HUES64 (cell line): ENCODE measurements around the gene ZNF407.

Experiments
- H3K27ac ChIP-seq: 2 replicates; pipeline ENCODE4 v1.7.0; 2013; ENCODE audit warnings: low read depth, low read length, inconsistent platforms
- H3K27me3 ChIP-seq: 2 replicates; pipeline ENCODE4 v1.6.1; 2013; ENCODE audit warnings: mild to moderate bottlenecking, low read length; ENCODE audit not compliant: insufficient read depth
- H3K36me3 ChIP-seq: 2 replicates; pipeline ENCODE4 v1.6.1; 2013; ENCODE audit warnings: mild to moderate bottlenecking, low read length; ENCODE audit not compliant: insufficient read depth
- H3K4me1 ChIP-seq: 2 replicates; pipeline ENCODE4 v1.6.1; 2013; ENCODE audit warnings: mild to moderate bottlenecking, low read length, moderate library complexity; ENCODE audit not compliant: insufficient read depth
- H3K4me3 ChIP-seq: 2 replicates; pipeline ENCODE4 v1.5.1; 2013; ENCODE audit warnings: mild to moderate bottlenecking, low read length, moderate library complexity
- H3K9ac ChIP-seq: 2 replicates; pipeline ENCODE4 v1.6.1; 2013; ENCODE audit warnings: mild to moderate bottlenecking, low read depth, low read length
- H3K9me3 ChIP-seq: 2 replicates; pipeline ENCODE4 v1.6.1; 2013; ENCODE audit warnings: low read depth, low read length; ENCODE audit not compliant: insufficient read depth
- WGBS: fragments of 150-250, 120-280 bp; methylation state at CpG from one replicate; pipeline ENCODE4 v1.1.7; 2013; ENCODE audit warnings: missing lambda C conversion rate; 5-methylcytosine and 5-hydroxymethylcytosine counted together

The ZNF407 gene

DNA sequence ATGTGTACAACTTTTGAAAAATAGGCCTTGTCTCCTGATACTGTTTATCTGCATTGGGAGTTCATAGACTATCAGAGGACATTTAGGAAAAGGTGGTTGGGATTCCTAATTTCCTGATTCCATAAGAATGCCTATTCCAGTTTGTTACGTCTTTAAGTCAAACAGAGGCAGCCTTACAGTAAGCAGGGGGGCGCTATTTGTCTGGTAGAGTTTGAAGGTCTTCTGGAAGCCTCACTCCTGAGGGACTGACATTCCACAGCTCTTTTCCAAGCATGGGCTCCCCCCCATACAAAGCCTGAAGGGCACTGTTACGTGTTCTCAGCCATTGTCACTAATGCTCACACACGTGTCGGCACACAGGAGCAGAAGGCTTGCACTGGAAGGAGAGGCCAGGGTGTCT, 456.9 kb downstream of the ZNF407 start:
- 96% methylated on average over 5 of the region's 5 CpGs for WGBS
- Histone ChIP-seq H3K36me3 (no peaks in the 10 kb centered on the region), H3K4me3 (no peak overlapping the region), H3K4me1 (no peaks in the 10 kb centered on the region), H3K27ac (no peak overlapping the region), H3K9me3 (no peaks in the 10 kb centered on the region), H3K9ac (no peak overlapping the region), H3K27me3 (no peaks in the 10 kb centered on the region)

GRCh38 chr18:75057169-75057960, 459.7 kb downstream of the ZNF407 start:
- Histone ChIP-seq H3K9me3 (no peaks in the 10 kb centered on the region), H3K27ac (no peak overlapping the region), H3K9ac (no peak overlapping the region), H3K4me3 (no peak overlapping the region), H3K36me3 (no peaks in the 10 kb centered on the region), H3K4me1 (no peaks in the 10 kb centered on the region), H3K27me3 (no peaks in the 10 kb centered on the region)
- WGBS: 92% methylated on average over 10 of the region's 10 CpGs

DNA sequence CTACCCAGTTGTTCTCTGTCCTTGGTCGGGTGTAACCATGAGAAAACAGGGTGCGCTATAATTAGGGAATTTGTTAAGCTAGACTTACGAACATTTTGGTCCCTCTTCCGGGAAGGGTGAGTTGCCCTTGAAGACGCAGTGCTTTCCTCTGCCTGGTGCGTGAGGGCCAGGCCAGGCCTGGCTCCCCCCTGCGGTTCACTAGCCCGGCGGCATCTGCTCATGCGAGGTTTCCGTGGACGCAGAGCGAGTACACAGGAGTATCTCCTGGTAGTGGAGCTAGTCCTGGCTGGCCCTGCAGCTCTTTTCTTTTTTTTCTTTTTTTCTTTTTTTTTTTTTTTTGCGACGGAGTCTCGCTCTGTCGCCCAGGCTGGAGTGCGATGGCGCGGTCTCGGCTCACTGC, 462.5 kb downstream of the ZNF407 start:
- Histone ChIP-seq H3K9ac (no peak overlapping the region), H3K9me3 (no peaks in the 10 kb centered on the region), H3K4me1 (no peaks in the 10 kb centered on the region), H3K4me3 (no peak overlapping the region), H3K27me3 (no peaks in the 10 kb centered on the region), H3K36me3 (no peaks in the 10 kb centered on the region), H3K27ac (no peak overlapping the region)
- WGBS: 97% methylated on average over 21 of the region's 21 CpGs

DNA sequence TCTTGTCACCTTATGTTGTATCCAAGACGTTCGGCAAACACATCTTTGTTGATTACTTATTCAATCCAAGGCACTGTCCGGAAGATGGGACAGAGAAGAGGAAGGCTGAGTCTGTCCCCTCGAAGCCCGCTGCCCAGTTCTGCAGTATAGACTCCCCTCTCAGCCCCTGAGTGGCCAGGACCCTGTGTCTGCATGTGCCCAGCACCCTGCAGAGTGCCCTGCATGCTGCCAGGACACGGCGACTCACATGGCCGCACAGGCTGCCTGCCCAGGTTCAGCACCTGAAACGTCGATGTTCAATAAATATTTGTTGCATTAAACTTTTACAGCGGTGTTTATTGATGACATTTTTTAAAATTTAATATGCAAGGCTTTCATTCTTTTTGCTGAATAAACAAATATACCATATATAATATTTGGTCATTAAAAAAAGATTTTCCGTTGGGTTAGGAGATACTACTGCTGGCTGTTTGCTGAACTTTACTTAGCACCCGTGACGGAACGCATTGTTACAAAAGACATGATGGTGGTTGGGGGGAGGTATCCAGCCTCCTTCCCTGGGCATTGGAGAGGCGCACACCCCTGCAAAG, 464.7 kb downstream of the ZNF407 start:
- Histone ChIP-seq H3K9me3 (no peaks in the 10 kb centered on the region), H3K36me3 (no peaks in the 10 kb centered on the region), H3K4me3 (no peak overlapping the region), H3K4me1 (no peaks in the 10 kb centered on the region), H3K27me3 (no peaks in the 10 kb centered on the region), H3K27ac (no peak overlapping the region), H3K9ac (no peak overlapping the region)
- 99% methylated on average over 16 of the region's 16 CpGs for WGBS

DNA sequence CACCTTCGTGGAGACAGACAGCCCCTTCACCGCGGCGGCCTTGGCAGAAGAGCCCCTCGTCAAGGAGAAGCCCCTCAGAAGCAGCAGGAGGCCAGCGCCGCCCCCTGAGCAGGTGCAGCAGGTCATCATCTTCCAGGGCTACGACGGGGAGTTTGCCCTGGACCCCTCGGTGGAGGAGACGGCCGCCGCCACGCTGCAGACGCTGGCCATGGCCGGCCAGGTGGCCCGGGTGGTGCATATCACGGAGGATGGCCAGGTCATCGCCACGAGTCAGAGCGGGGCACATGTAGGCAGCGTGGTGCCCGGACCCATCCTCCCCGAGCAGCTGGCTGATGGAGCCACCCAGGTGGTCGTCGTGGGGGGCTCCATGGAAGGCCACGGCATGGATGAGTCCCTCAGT, 465.5 kb downstream of the ZNF407 start:
- Histone ChIP-seq H3K9me3 (no peaks in the 10 kb centered on the region), H3K27ac (no peak overlapping the region), H3K4me3 (no peak overlapping the region), H3K27me3 (no peaks in the 10 kb centered on the region), H3K4me1 (no peaks in the 10 kb centered on the region), H3K36me3 (no peaks in the 10 kb centered on the region), H3K9ac (no peak overlapping the region)
- 95% methylated on average over 27 of the region's 27 CpGs for WGBS

DNA sequence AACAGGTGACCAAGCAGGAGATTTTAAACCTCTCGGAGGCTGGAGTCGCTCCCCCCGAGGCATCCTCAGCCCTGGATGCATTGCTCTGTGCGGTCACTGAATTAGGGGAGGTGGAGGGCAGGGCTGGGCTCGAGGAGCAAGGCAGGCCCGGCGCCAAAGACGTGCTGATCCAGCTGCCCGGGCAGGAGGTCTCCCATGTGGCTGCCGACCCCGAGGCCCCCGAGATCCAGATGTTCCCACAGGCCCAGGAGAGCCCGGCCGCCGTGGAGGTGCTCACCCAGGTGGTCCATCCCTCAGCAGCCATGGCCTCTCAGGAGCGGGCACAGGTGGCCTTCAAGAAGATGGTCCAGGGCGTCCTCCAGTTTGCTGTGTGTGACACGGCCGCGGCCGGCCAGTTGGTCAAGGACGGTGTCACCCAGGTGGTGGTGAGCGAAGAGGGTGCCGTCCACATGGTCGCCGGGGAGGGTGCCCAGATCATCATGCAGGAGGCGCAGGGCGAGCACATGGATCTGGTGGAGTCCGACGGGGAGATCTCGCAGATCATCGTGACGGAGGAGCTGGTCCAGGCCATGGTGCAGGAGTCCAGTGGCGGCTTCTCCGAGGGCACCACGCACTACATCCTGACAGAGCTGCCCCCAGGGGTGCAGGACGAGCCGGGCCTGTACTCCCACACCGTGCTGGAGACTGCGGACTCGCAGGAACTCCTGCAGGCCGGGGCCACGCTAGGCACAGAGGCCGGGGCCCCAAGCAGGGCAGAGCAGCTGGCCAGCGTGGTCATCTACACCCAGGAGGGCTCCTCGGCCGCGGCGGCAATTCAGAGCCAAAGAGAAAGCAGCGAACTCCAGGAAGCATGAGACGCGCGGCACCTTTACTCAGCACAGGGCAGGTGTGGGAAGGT, 466.2 kb downstream of the ZNF407 start:
- 94% methylated on average over 53 of the region's 53 CpGs for WGBS

GRCh38 chr18:75064513-75064905, 466.8 kb downstream of the ZNF407 start:
- Histone ChIP-seq H3K36me3 (no peaks in the 10 kb centered on the region), H3K9ac (no peak overlapping the region), H3K27ac (no peak overlapping the region), H3K4me1 (no peaks in the 10 kb centered on the region), H3K27me3 (no peaks in the 10 kb centered on the region), H3K9me3 (no peaks in the 10 kb centered on the region), H3K4me3 (no peak overlapping the region)
- 93% methylated on average over 16 of the region's 16 CpGs for WGBS

More for the DNA sequence above, 466.2 kb downstream of the ZNF407 start:
- no peaks in the 10 kb centered on the region for H3K27me3 ChIP-seq
- H3K27ac ChIP-seq: no peak overlapping the region
- no peaks in the 10 kb centered on the region for H3K4me1 ChIP-seq
- no peak overlapping the region for H3K9ac ChIP-seq
- H3K4me3 ChIP-seq: no peak overlapping the region
- no peaks in the 10 kb centered on the region for H3K9me3 ChIP-seq
- no peaks in the 10 kb centered on the region for H3K36me3 ChIP-seq

DNA sequence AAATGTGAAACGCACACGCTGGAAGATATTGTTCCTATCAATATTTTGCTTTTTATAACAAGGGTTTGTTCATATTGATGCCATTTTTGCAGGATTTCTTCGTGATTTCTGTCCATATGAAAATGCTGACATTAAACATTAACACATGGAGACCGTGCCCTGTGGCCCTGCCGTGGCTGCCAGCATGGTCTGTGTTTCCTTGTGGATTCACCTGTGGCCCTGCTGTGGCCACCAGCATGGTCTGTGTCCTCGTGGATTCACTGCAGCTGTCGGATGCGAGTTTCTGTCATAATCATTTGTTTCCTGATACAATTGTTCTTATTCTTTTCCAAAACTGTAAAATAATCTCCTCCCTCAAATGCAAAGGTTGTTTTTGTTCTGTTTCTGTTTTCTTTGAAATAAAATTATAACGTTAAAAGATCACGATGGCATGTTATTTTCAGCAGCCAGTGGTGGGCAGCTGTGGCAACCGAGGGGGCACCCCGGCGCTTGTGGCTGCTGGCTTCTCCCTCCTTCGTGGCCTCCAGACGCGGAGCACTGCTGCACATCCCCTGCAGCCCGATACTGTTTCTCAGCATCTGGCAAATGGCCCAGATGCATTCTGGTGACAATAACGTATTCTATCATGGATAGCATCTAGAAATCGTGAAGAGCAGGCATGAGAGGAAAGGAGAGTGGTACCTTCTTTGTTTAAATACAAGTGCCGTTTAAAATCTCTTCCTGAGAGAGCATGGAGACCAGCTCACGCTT, 467.8 kb downstream of the ZNF407 start:
- H3K9ac ChIP-seq: no peak overlapping the region
- no peaks in the 10 kb centered on the region for H3K4me1 ChIP-seq
- no peak overlapping the region for H3K4me3 ChIP-seq
- H3K9me3 ChIP-seq: no peaks in the 10 kb centered on the region
- no peaks in the 10 kb centered on the region for H3K36me3 ChIP-seq
- 94% methylated on average over 21 of the region's 21 CpGs for WGBS
- H3K27ac ChIP-seq: no peak overlapping the region
- H3K27me3 ChIP-seq: no peaks in the 10 kb centered on the region

DNA sequence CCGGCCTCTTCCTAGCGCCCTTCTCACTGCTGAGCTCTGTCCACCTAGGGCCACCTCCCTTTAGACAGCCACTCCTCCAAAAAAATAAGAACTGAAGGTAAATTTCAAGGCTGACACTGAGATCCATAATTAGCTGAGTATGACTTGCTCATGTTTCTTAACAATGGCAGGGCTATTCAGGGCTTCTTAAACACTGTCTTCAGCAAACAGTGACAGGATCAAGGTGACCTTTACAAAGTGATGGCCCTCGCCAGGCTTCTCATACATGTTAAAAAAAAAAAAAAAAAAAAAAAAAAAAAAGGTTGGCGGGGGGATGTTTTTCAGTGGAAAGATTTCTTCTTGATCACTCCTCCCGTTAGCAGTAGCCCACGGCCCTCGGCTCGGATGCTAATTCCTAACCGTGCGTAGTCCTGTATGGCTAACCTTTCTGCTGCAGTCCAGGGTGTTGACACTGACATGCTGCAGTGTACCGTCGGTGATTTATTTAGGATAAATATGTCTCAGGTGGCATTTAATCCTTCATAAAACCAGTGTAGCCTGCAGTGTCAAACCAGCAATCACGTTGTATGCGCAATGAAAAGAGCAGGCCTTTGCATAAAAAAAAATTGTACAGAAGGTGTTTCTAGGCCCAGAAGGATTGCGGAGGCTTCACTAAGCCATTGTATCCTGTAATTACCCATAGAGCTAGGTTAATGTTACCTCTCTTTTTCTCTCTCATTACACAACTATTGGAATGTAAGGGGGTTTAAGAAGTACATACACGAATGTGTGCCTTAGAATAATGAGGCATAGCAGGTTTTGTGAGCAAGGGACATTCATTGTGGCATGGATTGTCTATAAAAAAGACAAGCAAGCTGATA, 468.6 kb downstream of the ZNF407 start:
- Histone ChIP-seq H3K4me3 (no peak overlapping the region), H3K27me3 (no peaks in the 10 kb centered on the region), H3K36me3 (no peaks in the 10 kb centered on the region), H3K27ac (no peak overlapping the region), H3K9me3 (no peaks in the 10 kb centered on the region), H3K9ac (no peak overlapping the region), H3K4me1 (no peaks in the 10 kb centered on the region; the same call in 1 of the 2 replicates)
- 94% methylated on average over 15 of the region's 16 CpGs for WGBS

GRCh38 chr18:75066936-75067335, 469.3 kb downstream of the ZNF407 start:
- Histone ChIP-seq H3K9ac (no peak overlapping the region), H3K4me1 (no peaks in the 10 kb centered on the region; the same call in 1 of the 2 replicates), H3K4me3 (no peak overlapping the region), H3K9me3 (no peaks in the 10 kb centered on the region), H3K27me3 (no peaks in the 10 kb centered on the region), H3K36me3 (no peaks in the 10 kb centered on the region), H3K27ac (no peak overlapping the region)
- 95% methylated on average over 11 of the region's 11 CpGs for WGBS
